HCT116 (cell line): ENCODE results near the gene PSMD11.

ENCODE experiments used
- CTCF ChIP-seq, 3 experiments: fragments of 200-600 bp in 1 of 3; sonication (generic) in 1 of 3; IDR thresholded peaks in 2 of 3; conservative IDR thresholded peaks in 1 of 3; 2 replicates each; pipeline ENCODE4 v1.5.1; 2012 to 2017; ENCODE audit warnings: low read depth in 2 of 3, low read length in 2 of 3, antibody characterized with exemption in 1 of 3, borderline replicate concordance in 1 of 3, control low read depth in 1 of 3, mild to moderate bottlenecking in 1 of 3, mixed read lengths in 1 of 3, mixed run types in 1 of 3, moderate library complexity in 1 of 3; ENCODE audit not compliant: insufficient read depth in 1 of 3
- EZH2phosphoT487 ChIP-seq: fragments of 200-600 bp; IDR thresholded peaks from 2 replicates; pipeline ENCODE4 v1.6.1; 2018; ENCODE audit warnings: antibody characterized with exemption, borderline replicate concordance
- FOSL1 ChIP-seq: IDR thresholded peaks from 2 replicates; pipeline ENCODE4 v1.6.1; 2012; ENCODE audit warnings: low read depth
- JUND ChIP-seq: IDR thresholded peaks from 2 replicates; pipeline ENCODE4 v1.6.1; 2012
- POLR2A ChIP-seq: IDR thresholded peaks from 2 replicates; pipeline ENCODE4 v1.7.0; 2011; ENCODE audit warnings: borderline replicate concordance; ENCODE audit not compliant: insufficient read depth, insufficient read length; ENCODE audit errors: extremely low read depth
- POLR2AphosphoS5 ChIP-seq: IDR thresholded peaks from 2 replicates; pipeline ENCODE4 v1.6.1; 2011; ENCODE audit warnings: mild to moderate bottlenecking, low read depth, low read length, moderate library complexity
- REST ChIP-seq: IDR thresholded peaks from 2 replicates; pipeline ENCODE4 v1.6.1; 2012; ENCODE audit warnings: low read depth
- SIN3A ChIP-seq: IDR thresholded peaks from 2 replicates; pipeline ENCODE4 v1.6.1; 2012; ENCODE audit warnings: low read depth
- YY1 ChIP-seq: IDR thresholded peaks from 2 replicates; pipeline ENCODE4 v1.6.1; 2011; ENCODE audit warnings: low read length, low read depth, moderate library complexity, mild to moderate bottlenecking; ENCODE audit not compliant: insufficient replicate concordance; ENCODE audit errors: extremely low read depth
- ZNF274 ChIP-seq: fragments of 200-500 bp; sonication (Bioruptor generic); IDR thresholded peaks from 2 replicates; pipeline ENCODE4 v1.6.1; 2014; ENCODE audit warnings: mild to moderate bottlenecking, low read depth, low read length, inconsistent platforms

GRCh38 chr17:32453370-32453769, 9.1 kb downstream of the PSMD11 start:
- no peak for TF ChIP-seq POLR2A
- TF ChIP-seq JUND = no peak
- no peak for TF ChIP-seq CTCF (IDR thresholded peaks at IDR 0.05 in 2 of 3, conservative IDR thresholded peaks at IDR 0.05 in 1 of 3; ENCODE audit: borderline replicate concordance in 1 of 3, insufficient read depth in 1 of 3, low read depth in 2 of 3, low read length in 2 of 3)
- TF ChIP-seq FOSL1 = no peak
- TF ChIP-seq YY1 = no peak
- no peak for TF ChIP-seq ZNF274
- TF ChIP-seq EZH2phosphoT487 = no peak
- TF ChIP-seq POLR2AphosphoS5 = no peak
- no peak for TF ChIP-seq REST
- no peak for TF ChIP-seq SIN3A
